ENCODE measurements around the gene TMEM242. TPM values are rescaled to one million over a fixed set of nuclear protein-coding genes. Genes with fewer than 3 reads are reported as not detected.

The TMEM242 gene
- total RNA-seq, 4 donors from 2014 or later, result 0.20 to 8.4 (median 5.8) TPM

DNA sequence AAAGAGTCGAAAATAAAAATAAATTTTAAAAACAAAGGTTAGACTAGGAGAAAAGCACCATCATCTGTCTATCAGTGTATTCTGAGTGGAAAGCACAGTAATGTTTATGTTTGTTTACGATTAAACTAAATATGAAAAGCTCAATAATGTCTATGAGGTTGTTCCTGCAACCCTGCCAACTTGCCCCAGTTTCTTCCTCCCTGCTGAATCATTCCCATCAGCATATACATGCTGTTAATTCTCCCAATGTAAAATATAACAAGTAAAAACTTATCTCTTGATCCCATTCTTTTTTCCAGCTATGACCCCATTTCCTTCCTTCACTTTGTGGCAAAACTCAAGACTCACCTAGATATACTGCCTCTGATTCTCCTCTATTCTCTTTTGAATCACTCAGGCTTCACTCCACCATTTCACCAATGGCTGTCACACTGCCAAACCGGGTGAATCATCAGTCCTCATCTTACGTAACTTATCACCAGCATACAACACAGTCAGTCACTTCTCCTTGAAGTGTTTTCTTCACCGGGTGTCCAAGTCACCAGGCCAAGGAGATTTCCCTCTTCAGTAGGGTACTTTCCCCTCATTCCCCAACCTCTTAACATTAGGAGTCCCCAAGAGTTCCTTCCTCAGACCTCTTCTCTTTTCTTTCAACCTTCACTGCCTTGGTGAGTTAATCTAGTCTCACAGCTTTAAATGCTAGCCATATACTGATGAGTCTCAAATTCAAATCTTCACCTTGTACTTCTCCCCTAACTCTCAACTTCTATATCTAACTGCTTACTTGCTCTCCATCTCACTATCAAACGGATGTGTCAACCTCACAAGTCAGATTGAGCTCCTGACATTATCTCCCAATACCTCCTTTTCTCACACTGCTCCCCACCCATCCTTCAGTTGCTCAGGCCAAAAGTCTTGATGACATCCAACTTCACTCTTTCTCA, 6.2 kb downstream of the TMEM242 start:
- TF ChIP-seq POLR2AphosphoS5 (IDR thresholded peaks at IDR 0.05), result peak in 2 of 3 donors; percentile 21 to 32
- TF ChIP-seq, protein P1, sequence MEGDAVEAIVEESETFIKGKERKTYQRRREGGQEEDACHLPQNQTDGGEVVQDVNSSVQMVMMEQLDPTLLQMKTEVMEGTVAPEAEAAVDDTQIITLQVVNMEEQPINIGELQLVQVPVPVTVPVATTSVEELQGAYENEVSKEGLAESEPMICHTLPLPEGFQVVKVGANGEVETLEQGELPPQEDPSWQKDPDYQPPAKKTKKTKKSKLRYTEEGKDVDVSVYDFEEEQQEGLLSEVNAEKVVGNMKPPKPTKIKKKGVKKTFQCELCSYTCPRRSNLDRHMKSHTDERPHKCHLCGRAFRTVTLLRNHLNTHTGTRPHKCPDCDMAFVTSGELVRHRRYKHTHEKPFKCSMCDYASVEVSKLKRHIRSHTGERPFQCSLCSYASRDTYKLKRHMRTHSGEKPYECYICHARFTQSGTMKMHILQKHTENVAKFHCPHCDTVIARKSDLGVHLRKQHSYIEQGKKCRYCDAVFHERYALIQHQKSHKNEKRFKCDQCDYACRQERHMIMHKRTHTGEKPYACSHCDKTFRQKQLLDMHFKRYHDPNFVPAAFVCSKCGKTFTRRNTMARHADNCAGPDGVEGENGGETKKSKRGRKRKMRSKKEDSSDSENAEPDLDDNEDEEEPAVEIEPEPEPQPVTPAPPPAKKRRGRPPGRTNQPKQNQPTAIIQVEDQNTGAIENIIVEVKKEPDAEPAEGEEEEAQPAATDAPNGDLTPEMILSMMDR (IDR thresholded peaks at IDR 0.05), result no peak
- Histone ChIP-seq H3K36me3 (peaks cover 0 to 17% (median 2%) of the 10 kb centered on the region in 4 donors), H3K27ac (peak overlapping the region; percentile 23 to 63 (median 50)), H3K4me1 (peaks cover 0 to 18% (median 3%) of the 10 kb centered on the region in 4 donors), H3K27me3 (no peaks in the 10 kb centered on the region), H3K9me3 (no peaks in the 10 kb centered on the region), H3K4me3 (no peak overlapping the region)
- intact Hi-C loops (cut with DNase I; ENCODE audit: low total_unique reads), result no loop called here
- in situ Hi-C loops (cut with MboI; ENCODE audit: low pct_ligation_motif_present in 1 of 4, low pct_unique_long_range_greater_than_20kb in 1 of 4, low sequenced_read_pairs in 3 of 4), result no loop called here
- DNase-seq, result peak; percentile 72
- 41 to 51% methylated on average over 5 to 6 of the region's 6 CpGs for WGBS, 2 donors (ENCODE audit: low coverage in 1 of 2)

DNA sequence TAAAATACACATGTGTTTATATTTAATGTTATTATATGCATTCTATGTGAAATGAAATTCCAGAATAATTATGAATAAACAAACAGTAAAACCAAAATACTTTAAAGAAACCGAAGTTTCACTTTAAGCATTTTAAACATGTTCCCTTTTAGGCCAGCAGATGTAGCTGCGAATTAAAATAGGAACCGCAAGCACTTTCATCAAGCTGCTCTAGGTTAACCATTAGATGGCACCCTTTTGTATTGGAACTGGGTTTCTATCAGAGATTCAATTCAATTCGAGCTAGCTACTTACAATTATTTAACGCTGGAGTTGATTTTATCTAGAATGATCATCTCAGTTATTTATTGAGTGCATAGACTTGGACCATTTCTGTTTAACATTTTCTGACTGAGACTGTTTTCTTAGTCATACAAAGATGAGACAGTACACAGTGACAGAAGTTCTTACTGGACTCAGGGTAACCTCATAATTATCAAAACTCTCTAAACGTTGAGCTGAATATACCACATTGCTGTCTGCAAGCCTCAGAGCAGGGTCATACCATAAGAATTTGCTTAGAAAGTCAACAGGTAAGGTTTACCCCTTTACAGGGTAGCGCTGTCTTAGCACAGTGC, 8.5 kb downstream of the TMEM242 start:
- no peak for DNase-seq
- in situ Hi-C loops (cut with MboI; ENCODE audit: low pct_ligation_motif_present in 1 of 4, low pct_unique_long_range_greater_than_20kb in 1 of 4, low sequenced_read_pairs in 3 of 4) (no loop called here), intact Hi-C loops (cut with DNase I; ENCODE audit: low total_unique reads) (no loop called here)
- Histone ChIP-seq H3K27ac (no peak overlapping the region), H3K9me3 (no peaks in the 10 kb centered on the region), H3K36me3 (peaks cover 0 to 17% (median 2%) of the 10 kb centered on the region in 4 donors), H3K4me1 (peaks cover 0 to 13% (median 3%) of the 10 kb centered on the region in 4 donors), H3K27me3 (no peaks in the 10 kb centered on the region), H3K4me3 (no peak overlapping the region)
- TF ChIP-seq, protein P1 (IDR thresholded peaks at IDR 0.05), result peak; percentile 65 to 91 (median 68)
- TF ChIP-seq EP300 (IDR thresholded peaks at IDR 0.05; ENCODE audit: low read depth), result no peak
- 4 to 19% methylated on average over 7 of the region's 7 CpGs for WGBS, 2 donors (ENCODE audit: low coverage in 1 of 2)

DNA sequence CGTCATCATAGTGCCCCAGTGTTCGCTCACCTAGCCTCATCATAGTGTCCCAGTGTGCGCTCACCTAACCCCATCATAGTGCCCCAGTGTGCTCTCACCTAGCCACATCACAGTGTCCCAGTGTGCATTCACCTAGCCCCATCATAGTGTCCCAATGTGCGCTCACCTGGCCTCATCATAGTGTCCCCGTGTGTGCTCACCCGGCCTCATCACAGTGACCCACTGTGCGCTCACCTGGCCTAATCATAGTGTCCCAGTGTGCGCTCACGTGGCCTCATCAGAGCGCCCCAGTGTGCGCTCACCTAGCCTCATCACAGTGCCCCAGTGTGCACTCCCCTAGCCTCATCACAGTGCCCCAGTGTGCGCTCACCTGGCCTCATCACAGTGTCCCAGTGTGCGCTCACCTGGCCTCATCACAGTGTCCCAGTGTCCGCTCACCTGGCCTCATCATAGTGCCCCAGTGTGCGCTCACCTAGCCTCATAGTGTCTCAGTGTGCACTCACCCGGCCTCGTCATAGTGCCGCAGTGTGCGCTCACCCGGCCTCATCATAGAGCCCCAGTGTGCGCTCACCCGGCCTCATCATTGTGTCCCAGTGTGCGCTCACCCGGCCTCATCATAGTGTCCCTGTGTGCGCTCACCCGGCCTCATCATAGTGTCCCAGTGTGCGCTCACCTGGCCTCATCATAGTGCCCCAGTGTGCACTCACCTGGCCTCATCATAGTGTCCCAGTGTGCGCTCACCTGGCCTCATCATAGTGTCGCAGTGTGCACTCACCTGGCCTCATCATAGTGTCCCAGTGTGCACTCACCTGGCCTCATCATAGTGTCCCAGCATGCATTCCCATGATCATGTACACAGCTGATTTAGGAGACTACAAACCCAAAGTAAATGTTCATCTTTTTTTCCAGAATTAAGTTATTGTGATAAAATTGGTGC, 9.5 kb downstream of the TMEM242 start:
- intact Hi-C loops (cut with DNase I; ENCODE audit: low total_unique reads), result no loop called here
- in situ Hi-C loops (cut with MboI; ENCODE audit: low pct_ligation_motif_present in 1 of 4, low pct_unique_long_range_greater_than_20kb in 1 of 4, low sequenced_read_pairs in 3 of 4), result no loop called here
- DNase-seq, result no peak
- WGBS, 2 donors (ENCODE audit: low coverage in 1 of 2), result 84 to 88% methylated on average over 20 to 29 of the region's 29 CpGs
- no peak overlapping the region for H3K4me3 ChIP-seq
- no peak for TF ChIP-seq EP300 (IDR thresholded peaks at IDR 0.05; ENCODE audit: low read depth)
- TF ChIP-seq POLR2A (IDR thresholded peaks at IDR 0.05), result no peak
- no peak for TF ChIP-seq POLR2AphosphoS5 (IDR thresholded peaks at IDR 0.05)
- TF ChIP-seq, protein P1 (IDR thresholded peaks at IDR 0.05), result no peak
- no peaks in the 10 kb centered on the region for H3K9me3 ChIP-seq
- H3K27me3 ChIP-seq, result no peaks in the 10 kb centered on the region
- peaks cover 0 to 15% (median 2%) of the 10 kb centered on the region in 4 donors for H3K36me3 ChIP-seq
- no peak overlapping the region for H3K27ac ChIP-seq
- peaks cover 0 to 13% (median 3%) of the 10 kb centered on the region in 4 donors for H3K4me1 ChIP-seq
